GM12801 (cell line): ENCODE data around the gene CEACAM6.

Experiments used
- TF ChIP-seq, protein P1 (sequence below): IDR thresholded peaks from one replicate; pipeline ENCODE4 v1.5.1; 2011; ENCODE audit warnings: control low read depth; ENCODE audit not compliant: insufficient read length; ENCODE audit errors: extremely low read depth

The CEACAM6 gene

DNA sequence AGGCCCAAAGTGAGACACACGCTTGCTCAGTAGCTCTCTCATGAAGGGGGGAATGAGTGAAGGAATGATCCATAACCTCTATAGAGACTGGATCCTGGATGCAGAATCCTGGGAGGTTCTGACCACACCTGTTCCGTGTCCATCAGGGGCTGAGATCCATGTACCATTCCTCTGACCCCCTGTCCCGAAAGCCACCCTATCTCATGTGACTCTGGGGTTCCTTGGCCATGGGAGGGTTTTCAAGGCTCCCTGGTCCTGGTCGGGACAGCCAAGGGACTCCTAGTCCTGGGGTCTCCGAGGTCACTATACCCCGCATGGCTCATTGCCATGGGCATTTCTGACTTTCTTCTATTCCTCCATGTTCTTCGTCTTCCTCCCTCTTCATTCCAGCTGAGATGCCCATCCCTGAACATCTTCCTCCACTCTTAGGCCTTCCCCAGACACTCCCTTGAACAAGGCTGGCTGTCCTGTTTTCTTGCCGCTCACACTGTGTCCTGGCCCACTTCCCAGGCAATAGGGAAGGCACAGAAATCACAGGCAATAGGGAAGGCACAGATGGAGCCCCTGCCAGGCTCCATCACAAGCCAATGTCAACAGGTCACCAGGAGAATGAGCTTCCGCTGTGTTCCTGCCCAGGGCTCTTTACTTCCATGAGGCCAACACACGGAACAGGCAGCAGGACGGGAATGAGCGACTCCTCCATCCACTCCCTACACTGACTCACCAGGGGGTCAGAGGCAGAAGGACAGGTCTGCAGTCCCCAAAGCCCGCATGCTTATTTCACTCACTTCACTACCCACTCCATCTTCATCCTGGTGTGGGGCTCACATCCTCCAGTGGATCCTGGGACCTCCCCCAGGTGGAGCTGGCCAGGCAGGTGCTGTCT lies 43.7 kb upstream of the CEACAM6 start:
- TF ChIP-seq, protein P1, sequence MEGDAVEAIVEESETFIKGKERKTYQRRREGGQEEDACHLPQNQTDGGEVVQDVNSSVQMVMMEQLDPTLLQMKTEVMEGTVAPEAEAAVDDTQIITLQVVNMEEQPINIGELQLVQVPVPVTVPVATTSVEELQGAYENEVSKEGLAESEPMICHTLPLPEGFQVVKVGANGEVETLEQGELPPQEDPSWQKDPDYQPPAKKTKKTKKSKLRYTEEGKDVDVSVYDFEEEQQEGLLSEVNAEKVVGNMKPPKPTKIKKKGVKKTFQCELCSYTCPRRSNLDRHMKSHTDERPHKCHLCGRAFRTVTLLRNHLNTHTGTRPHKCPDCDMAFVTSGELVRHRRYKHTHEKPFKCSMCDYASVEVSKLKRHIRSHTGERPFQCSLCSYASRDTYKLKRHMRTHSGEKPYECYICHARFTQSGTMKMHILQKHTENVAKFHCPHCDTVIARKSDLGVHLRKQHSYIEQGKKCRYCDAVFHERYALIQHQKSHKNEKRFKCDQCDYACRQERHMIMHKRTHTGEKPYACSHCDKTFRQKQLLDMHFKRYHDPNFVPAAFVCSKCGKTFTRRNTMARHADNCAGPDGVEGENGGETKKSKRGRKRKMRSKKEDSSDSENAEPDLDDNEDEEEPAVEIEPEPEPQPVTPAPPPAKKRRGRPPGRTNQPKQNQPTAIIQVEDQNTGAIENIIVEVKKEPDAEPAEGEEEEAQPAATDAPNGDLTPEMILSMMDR = no peak

DNA sequence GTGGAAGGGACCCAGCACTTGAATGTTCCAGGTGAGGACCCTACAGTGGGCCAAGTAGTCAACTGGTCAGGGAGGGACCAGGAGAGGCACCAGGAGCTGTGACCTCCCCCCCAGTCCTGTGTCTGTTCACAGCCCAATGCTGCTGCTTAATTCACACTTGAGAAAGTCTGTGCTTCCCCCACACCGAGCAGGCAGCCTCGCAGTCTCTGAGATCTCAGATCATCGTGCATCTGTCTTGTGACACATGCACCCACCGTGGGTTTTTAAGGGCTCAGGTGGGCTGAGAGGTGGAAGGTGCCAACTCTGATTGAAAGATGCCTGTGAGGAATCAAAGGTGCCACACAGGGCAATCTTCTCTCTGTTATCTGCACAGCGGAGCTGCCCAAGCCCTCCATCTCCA lies 40.7 kb upstream of the CEACAM6 start:
- TF ChIP-seq, protein P1 = no peak

DNA sequence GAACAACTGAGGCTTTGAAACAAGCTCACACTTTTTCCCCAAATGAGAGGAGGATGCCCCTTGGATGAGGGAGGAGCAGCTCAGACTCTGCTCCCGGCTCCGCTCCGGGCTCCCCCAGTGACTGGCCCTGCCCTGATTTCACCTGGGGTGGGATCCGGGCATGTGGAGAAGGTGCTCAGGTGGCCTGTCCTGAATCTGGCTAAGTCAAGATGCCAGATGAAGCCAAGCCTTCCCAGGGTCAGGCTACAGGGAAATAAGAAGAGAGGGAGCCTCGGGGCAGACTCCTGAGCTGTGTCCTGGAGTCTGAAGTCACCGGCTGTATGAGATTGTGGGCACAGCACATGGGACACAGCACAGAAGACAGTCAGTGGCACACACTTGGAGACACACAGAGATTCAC lies 36.6 kb upstream of the CEACAM6 start:
- TF ChIP-seq, protein P1 = no peak

DNA sequence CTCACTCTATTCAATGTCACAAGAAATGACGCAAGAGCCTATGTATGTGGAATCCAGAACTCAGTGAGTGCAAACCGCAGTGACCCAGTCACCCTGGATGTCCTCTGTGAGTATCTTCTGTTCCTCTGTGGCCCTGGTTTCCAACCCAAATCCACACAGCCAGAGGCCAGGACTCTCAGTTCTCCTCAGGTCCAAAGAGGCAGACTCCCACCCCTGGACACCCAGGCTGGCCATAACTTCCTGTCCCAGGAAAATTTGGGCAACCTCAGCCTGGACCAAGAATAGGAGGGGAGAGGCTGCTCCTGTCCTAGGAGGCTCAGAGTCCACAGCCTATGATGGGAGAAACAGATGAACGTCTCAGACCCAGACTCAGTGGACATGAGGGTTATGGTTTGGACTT lies 35.2 kb upstream of the CEACAM6 start:
- TF ChIP-seq, protein P1 = no peak

GRCh38 chr19:41726493-41726892 lies 28.8 kb upstream of the CEACAM6 start:
- TF ChIP-seq, protein P1 = no peak

DNA sequence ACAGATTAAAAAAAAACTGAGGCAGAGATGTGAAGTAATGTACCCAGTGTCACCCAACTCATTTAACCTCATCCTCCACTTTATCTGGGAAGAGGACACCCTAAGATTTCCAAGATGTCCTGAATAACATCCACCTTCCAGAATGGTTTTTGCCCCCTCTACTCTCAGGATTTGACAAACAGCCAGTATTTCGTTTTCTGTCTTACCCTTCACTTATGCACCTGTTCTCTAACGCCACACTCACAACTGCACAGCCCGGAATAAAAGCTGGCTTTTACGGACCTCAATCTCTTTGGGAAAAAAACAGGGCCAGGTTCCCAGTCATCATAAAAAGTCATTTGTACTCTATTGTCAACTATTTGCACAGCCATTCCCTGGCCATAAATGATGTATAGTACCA lies 21.2 kb upstream of the CEACAM6 start:
- TF ChIP-seq, protein P1 = no peak

- TF ChIP-seq, protein P1 = no peak
These were observed 20.7 kb upstream of the CEACAM6 start for GRCh38 chr19:41734585-41734984.
